HG02870 (cell line): ENCODE results near the gene STARD5.
"Not testable (repeated sequence)": the region's sequence is repeated elsewhere in the genome, so short reads cannot be mapped to it uniquely, and the experiment has no call there.

Experiments used
- ATAC-seq: cut with Tn5 transposase; IDR thresholded peaks from one replicate; pipeline ENCODE4 v1.9.1; 2021; ENCODE audit warnings: mild to moderate bottlenecking, moderate library complexity; ENCODE audit not compliant: unreplicated experiment

The STARD5 gene

GRCh38 chr15:81338170-81339007, 14.4 kb upstream of the STARD5 start:
- no peak for ATAC-seq

GRCh38 chr15:81337713-81338157, 13.8 kb upstream of the STARD5 start:
- no peak for ATAC-seq

- no peak for ATAC-seq
Measured at GRCh38 chr15:81337241-81337640, 13.3 kb upstream of the STARD5 start.

GRCh38 chr15:81336568-81336967, 12.6 kb upstream of the STARD5 start:
- ATAC-seq, result no peak

- no peak for ATAC-seq
Measured at GRCh38 chr15:81335631-81336030, 11.7 kb upstream of the STARD5 start.

- ATAC-seq, result no peak
Measured at GRCh38 chr15:81334768-81335435, 11.0 kb upstream of the STARD5 start.

GRCh38 chr15:81333363-81333762, 9.4 kb upstream of the STARD5 start:
- no peak for ATAC-seq

- no peak for ATAC-seq
Measured at GRCh38 chr15:81332326-81332725, 8.4 kb upstream of the STARD5 start.

- ATAC-seq, result no peak
Measured at GRCh38 chr15:81331600-81331999, 7.7 kb upstream of the STARD5 start.

- ATAC-seq, result not testable (repeated sequence)
Measured at GRCh38 chr15:81331141-81331540, 7.2 kb upstream of the STARD5 start.

GRCh38 chr15:81330366-81331090, 6.6 kb upstream of the STARD5 start:
- no peak for ATAC-seq

GRCh38 chr15:81329446-81329845, 5.5 kb upstream of the STARD5 start:
- no peak for ATAC-seq

GRCh38 chr15:81327516-81327915, 3.6 kb upstream of the STARD5 start:
- no peak for ATAC-seq

- no peak for ATAC-seq
Measured at GRCh38 chr15:81326466-81327212, 2.7 kb upstream of the STARD5 start.

- peak; percentile 16 for ATAC-seq
Measured at GRCh38 chr15:81323559-81323943, 390 bp downstream of the STARD5 start.

GRCh38 chr15:81322676-81323253, 1.2 kb downstream of the STARD5 start:
- no peak for ATAC-seq

GRCh38 chr15:81321667-81322066, 2.3 kb downstream of the STARD5 start:
- ATAC-seq, result no peak

GRCh38 chr15:81317642-81318017, 6.3 kb downstream of the STARD5 start:
- ATAC-seq, result no peak

- ATAC-seq, result no peak
Measured at GRCh38 chr15:81316267-81316666, 7.7 kb downstream of the STARD5 start.

GRCh38 chr15:81315452-81316175, 8.3 kb downstream of the STARD5 start:
- ATAC-seq, result no peak
